Iris pigment epithelial cell (primary cell): Measurements from ENCODE around the gene FASTKD3.
"Not testable (repeated sequence)": the region's sequence is repeated elsewhere in the genome, so short reads cannot be mapped to it uniquely, and the experiment has no call there.

Experiments
- DNase-seq: peaks from one replicate; pipeline ENCODE4 v3.0.0-alpha.2; 2011; ENCODE audit warnings: low read depth

FASTKD3 gene

DNA sequence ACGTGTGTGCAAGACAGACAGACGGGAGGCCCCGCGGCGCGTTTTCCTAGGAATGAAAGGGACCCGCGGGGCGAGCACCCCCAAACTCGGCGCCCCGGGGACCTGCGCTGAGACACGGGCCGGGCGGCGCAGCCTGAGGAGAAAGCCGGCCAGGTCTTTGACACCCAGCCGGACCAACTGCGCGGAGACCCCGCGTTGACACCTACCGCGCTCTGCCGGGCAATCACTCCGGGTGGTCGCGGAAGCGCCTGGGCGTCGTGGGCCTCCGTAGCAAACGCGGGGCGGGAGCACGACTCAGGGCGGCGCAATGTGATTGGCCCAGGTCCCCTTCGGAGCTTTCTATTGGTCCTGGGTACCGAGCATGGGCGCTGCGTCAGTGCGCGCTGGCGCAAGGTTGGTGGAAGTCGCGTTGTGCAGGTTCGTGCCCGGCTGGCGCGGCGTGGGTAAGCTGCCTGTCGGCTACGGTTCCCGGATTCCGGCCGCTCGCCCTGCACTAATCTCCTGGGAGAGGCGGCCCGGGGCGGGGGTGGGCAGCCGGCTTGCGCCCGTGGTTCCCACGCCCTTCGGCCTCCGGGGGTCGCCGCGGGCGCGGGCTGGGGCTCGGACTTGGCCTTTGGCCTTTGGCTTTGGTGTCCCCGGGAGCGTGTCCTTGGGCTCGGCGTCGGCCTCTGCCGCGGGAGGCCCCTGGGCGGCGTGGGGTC lies at the start of gene FASTKD3, which contains the start of gene MTRR:
Gene FASTKD3, minus strand, starts transcription at position 259 of the 701 bp plus-strand sequence. CDS start 948 bp downstream, outside the sequence.
Gene MTRR, plus strand, starts transcription at position 376 of the 701 bp plus-strand sequence. CDS start 1,647 bp downstream, outside the sequence.
- peak; percentile 94 for DNase-seq

DNA sequence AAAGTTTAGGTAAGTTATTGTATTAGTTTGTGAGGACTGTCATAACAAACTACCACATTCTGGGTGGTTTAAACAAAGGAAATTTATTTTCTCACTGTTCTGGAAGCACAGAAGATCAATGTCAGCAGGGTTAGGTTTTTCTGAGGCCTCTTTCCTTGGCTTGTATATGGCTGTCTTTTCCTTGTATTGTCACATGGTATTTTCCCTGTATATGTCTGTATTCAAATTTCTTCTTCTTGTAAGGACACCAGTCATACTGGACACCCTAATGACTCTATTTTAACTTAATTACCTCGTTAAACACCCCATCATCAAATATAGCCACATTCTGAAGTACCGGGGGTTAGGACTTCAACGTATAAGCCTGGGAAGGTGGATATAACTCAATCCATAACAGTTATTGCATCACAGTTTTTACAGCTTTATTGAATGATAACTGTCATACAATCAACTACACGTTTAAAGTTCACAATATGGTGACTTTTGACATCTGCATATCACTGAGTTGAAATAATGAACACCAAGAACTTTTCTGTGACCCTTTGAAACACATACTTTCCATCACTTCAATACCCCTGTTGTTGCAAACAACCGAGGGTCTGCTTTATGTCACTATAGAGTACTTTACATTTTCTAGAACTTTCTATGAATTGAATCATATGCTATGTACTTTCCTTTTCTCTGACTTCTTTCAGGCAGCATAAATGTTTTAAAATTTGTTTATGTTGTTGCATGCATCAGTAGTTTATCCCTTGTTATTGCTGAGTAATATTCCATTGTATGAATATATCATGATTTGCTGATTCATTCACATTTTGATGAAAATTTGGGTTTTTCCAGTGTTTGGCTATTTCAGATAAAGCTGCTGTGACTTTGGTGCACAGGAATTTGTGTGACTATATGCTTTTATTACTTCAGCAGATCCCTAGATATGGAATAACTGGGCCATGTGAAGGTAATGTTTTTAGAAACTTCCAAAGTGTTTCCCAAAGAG lies 48.6 kb upstream of the FASTKD3 start:
- DNase-seq: no peak

DNA sequence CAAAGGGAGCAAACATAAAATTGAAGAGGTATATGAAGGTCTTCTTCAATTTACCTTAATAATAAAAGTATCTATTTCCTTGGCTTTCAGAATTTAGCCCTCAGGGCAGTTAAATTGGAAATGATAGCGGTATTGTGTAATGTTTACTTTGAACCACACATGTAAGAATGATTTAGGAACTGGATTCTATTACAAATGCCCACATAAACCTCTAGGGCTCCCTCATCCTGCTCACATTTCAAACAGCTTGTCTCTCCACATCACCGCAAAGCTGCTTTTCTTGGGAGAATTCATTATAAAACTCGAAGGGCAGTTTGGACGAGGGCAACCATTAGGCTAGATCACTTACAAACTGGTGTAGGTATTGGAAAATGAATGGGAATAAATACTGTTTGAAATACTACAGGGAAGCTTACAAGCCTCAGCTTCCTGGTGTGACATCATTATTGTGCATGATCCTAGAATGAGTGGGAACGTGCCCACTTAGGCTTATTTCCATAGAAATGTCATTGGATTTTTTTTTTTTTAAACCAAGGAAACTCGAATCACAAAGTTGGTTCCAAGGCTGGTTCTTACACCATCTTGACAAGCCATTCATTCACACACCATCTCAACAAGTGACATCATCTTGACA lies 47.5 kb upstream of the FASTKD3 start:
- DNase-seq: peak; percentile 28

GRCh38 chr5:7911429-7911771 lies 42.6 kb upstream of the FASTKD3 start:
- DNase-seq: not testable (repeated sequence)

DNA sequence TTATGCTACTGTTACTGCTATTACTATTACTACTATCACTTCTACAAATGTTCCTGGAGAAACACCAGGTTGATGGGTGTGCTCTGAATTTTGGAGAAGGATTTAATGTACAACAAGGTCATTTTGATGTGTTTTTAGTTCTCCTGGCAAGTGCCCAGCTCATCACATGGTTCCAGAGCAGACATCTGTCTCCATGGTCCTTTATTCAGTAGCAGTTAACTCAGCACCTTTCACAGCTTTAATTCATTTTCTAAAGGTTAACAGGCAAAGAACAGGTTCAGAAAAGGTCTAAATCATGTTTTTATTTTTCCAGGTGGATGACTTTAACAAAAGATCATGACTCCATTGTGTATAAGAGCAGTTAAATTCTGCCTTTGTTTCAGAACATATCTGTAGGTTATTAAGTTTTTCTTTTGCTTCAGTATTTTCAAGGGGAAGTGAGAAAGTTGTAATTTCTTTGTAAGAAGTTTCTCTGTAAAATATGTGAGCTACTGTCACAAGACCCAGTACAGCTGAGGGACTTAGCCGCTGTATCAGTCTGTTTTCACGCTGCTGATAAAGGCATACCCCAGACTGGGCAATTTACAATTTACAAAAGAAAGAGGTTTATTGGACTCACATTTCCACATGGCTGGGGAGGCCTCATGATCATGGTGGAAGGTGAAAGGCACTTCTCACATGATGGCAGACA lies 42.1 kb upstream of the FASTKD3 start:
- DNase-seq: no peak

GRCh38 chr5:7908317-7908716 lies 39.5 kb upstream of the FASTKD3 start:
- DNase-seq: no peak

DNA sequence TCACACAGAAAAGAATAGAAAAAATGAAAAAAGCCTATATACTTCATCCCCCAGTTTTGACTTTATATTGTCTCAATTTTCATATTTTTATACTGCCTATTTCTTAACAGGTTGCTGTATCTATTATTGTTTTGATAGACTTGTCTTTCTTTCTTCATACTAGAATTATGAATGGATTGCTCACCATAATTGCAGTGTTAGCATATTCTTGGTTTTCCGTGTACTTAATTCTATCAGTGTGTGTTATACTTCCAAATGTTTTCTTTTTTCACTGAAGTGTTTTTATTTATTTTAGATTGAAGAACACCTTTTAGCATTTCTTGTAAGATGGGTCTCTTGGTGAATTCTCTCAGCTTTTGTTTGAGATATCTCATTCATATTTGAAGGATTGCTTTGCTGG lies 38.8 kb upstream of the FASTKD3 start:
- DNase-seq: no peak

DNA sequence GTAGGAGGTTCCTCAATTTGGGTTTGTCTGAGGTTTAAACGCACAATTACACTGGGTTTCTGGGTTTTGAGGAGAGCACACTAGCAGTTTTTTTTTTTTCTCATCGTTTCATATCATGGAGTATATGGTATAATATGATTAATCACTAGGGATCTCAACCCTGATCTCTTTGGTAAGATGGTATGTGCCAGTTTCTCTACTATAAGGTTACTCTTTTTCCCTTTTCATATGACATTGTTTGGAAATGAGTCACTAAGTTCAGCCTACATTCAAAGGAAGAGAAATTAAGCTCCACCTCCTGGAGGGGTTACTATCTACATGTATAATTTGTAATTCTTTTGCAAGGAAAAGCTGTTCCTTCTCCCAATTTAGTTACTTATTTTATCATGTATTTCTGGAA lies 35.3 kb upstream of the FASTKD3 start:
- DNase-seq: peak; percentile 89

DNA sequence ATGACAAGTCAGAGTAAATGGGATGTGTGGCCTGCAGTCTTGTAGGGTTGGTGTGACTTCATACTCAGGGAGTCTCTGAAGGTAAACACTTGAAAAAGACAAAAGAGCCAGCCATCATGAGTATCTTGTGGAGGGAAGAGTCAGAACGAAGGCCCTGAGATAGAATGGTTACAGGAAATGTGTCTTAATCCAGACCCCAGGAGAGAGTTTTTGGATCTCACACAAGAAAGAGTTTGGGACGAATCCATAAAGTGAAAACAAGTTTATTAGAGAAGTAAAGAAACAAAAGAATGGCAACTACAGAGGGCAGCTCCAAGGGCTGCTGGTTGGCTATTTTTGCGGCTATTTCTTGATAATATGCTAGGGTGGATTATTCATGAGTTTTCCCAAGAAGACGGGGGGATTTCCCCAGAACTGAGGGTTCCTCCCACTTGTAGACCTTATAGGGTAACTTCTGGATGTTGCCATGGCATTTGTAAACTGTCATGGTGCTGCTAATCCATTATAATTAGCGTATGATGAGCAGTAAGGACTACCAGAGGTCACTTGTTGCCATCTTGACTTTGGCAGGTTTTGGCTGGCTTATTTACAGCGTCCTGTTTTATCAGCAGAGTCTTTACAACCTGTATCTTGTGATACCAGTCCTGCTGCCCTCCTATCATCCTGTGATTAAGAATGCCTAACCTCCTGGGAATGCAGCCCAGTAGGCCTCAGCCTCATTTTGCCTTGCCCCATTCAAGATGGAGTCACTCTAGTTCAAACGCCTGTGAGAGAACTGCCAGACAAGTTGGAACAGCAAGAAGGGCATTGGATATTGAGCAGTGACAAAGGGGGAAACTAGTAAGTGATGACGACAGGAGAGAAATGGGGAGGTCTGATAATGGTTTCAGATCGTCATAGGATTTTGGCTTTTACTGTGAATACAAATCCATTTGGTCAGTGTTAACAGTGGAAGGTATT lies 34.1 kb upstream of the FASTKD3 start:
- DNase-seq: no peak

DNA sequence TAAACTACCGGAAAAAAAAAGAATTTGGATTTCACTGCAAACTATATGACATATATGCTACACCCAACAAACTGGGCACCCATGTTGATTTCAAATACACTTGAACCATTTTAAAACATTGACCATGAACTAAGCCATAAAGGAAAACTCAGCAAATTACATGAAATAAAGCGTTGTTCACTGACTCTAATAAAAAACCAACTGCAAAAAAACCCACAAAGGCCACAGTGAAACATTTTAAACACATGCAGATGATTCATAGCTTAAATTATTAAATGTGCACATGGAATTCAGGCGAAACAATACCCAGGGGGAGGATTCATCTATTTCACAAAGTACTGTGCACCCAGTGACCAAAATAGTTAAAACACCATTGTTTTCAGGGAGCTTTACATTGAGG lies 33.4 kb upstream of the FASTKD3 start:
- DNase-seq: no peak

GRCh38 chr5:7897014-7897600 lies 28.3 kb upstream of the FASTKD3 start:
- peak; percentile 77 for DNase-seq

GRCh38 chr5:7894860-7895259 lies 26.0 kb upstream of the FASTKD3 start:
- no peak for DNase-seq

- no peak for DNase-seq
Observed at GRCh38 chr5:7894439-7894838, 25.6 kb upstream of the FASTKD3 start.

DNA sequence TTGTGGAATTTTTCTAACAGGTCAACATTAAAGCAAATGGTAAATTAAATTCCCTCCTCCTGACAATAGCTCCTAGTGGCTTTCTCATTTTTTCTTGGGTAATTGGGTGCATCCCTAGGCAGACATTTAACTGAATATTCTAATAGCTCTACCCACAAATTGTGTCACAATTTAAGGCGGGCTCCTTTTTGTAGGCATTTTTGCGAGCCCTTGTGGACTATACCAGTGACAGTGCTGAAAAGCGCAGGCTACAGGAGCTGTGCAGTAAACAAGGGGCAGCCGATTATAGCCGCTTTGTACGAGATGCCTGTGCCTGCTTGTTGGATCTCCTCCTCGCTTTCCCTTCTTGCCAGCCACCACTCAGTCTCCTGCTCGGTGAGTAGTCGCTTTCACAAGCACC lies 20.1 kb upstream of the FASTKD3 start:
- DNase-seq: no peak

DNA sequence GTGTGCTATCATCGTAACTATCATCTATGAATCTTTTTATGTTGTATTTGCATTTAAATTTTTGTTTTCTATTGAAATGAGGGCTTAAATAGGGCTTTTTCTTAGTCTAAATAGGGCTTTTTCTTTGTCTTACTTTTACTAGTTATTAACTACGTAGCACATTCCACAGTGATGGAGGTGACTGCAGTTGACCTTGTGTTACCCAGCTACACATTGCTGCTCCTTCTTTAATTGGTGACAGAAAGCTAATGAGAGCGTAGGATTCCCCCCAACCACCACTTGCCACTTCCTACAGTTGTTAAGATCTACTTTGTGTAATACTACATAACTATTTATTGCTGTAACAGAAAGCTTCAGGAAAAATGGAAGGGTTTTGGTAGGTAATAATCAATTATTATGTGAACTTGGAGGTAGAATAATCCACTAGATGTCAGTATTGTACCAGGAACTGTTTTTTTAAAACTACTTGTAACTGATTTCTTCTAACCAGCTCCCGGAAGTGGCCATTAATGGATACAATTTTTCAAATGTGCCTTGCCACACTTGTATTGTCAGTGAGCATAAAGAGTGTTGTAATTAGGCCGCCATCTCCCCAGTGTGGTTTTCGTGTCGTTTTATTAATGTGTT lies 18.1 kb upstream of the FASTKD3 start:
- DNase-seq: peak; percentile 52

GRCh38 chr5:7884491-7885267 lies 15.8 kb upstream of the FASTKD3 start:
- no peak for DNase-seq

- no peak for DNase-seq
Observed at GRCh38 chr5:7882926-7883325, 14.1 kb upstream of the FASTKD3 start.

- no peak for DNase-seq
Observed at GRCh38 chr5:7881816-7882215, 13.0 kb upstream of the FASTKD3 start.

GRCh38 chr5:7881091-7881490 lies 12.3 kb upstream of the FASTKD3 start:
- DNase-seq: no peak
